WTC11 (cell line): ENCODE data around the gene TMEM72. TPM values are rescaled to one million over a fixed set of nuclear protein-coding genes. Genes with fewer than 3 reads are reported as not detected.

ENCODE experiments used
- ATAC-seq: fragments of 200-7000 bp; cut with Tn5 transposase; 2 replicates; pipeline ENCODE4 v1.10.0; 2021; ENCODE audit warnings: mild to moderate bottlenecking, moderate library complexity
- CTCF ChIA-PET: fragments of 300-600 bp; sonication (Branson Sonifier 250); formaldehyde crosslinking; loops from one replicate; lab custom pipeline; 2021; ENCODE audit warnings: antibody characterized with exemption; lab: Charles Lee
- POLR2A ChIA-PET: fragments of 350-600 bp; sonication (Branson Sonifier 250); formaldehyde crosslinking; loops from one replicate; lab custom pipeline; 2021; ENCODE audit warnings: antibody characterized with exemption; lab: Charles Lee
- DNase-seq: peaks from one replicate; pipeline ENCODE4 v3.0.0; 2021; ENCODE audit warnings: low spot score
- H3K27ac Mint-ChIP-seq: 2 replicates; pipeline ENCODE4 v1.8.0; 2021; ENCODE audit warnings: mixed read lengths
- H3K27me3 Mint-ChIP-seq: 2 replicates; pipeline ENCODE4 v1.8.0; 2021; ENCODE audit warnings: low read depth, mild to moderate bottlenecking, moderate library complexity, mixed read lengths
- H3K36me3 Mint-ChIP-seq: 2 replicates; pipeline ENCODE4 v1.8.0; 2021; ENCODE audit warnings: mixed read lengths
- H3K4me1 Mint-ChIP-seq: 2 replicates; pipeline ENCODE4 v1.8.0; 2022; ENCODE audit warnings: mixed read lengths
- H3K4me3 Mint-ChIP-seq: 2 replicates; pipeline ENCODE4 v1.8.0; 2021; ENCODE audit warnings: mild to moderate bottlenecking, moderate library complexity, mixed read lengths
- H3K9me3 Mint-ChIP-seq: 2 replicates; pipeline ENCODE4 v1.8.0; 2021; ENCODE audit warnings: mixed read lengths
- AR ChIP-seq: fragments of 250-450 bp; sonication (Bioruptor Pico); IDR thresholded peaks from 2 replicates; pipeline ENCODE4 v1.9.0; 2021; ENCODE audit warnings: mild to moderate bottlenecking
- ATF2 ChIP-seq: sonication (generic); formaldehyde crosslinking; IDR thresholded peaks from 2 replicates; pipeline ENCODE4 v1.8.1; 2022; ENCODE audit warnings: low read depth, missing genetic modification reagents, borderline replicate concordance
- ATF6 ChIP-seq: sonication (generic); formaldehyde crosslinking; IDR thresholded peaks from 2 replicates; pipeline ENCODE4 v1.8.1; 2023; ENCODE audit warnings: mild to moderate bottlenecking, missing genetic modification reagents
- CREB1 ChIP-seq: sonication (generic); formaldehyde crosslinking; IDR thresholded peaks from 2 replicates; pipeline ENCODE4 v1.8.0; 2023; ENCODE audit warnings: mild to moderate bottlenecking, missing genetic modification reagents
- CTCF ChIP-seq: fragments of 200-600 bp; IDR thresholded peaks from 2 replicates; pipeline ENCODE4 v1.8.0; 2022; ENCODE audit warnings: antibody characterized with exemption
- ELF4 ChIP-seq: sonication (generic); formaldehyde crosslinking; IDR thresholded peaks from 2 replicates; pipeline ENCODE4 v1.8.1; 2022; ENCODE audit warnings: low read depth, mild to moderate bottlenecking, moderate library complexity, missing genetic modification reagents
- GABPB1 ChIP-seq: sonication (generic); formaldehyde crosslinking; IDR thresholded peaks from 2 replicates; pipeline ENCODE4 v1.8.1; 2023; ENCODE audit warnings: mild to moderate bottlenecking, missing genetic modification reagents
- GTF2I ChIP-seq: fragments of 250-450 bp; sonication (Bioruptor Pico); conservative IDR thresholded peaks from 2 replicates; pipeline ENCODE4 v1.4.0; 2021; ENCODE audit warnings: mild to moderate bottlenecking
- HMGA2 ChIP-seq: fragments of 250-450 bp; sonication (Bioruptor Pico); IDR thresholded peaks from 2 replicates; pipeline ENCODE4 v1.4.0; 2021; ENCODE audit warnings: mild to moderate bottlenecking, moderate library complexity
- IRF2 ChIP-seq: sonication (generic); formaldehyde crosslinking; IDR thresholded peaks from 2 replicates; pipeline ENCODE4 v1.8.0; 2022; ENCODE audit warnings: low read depth, missing genetic modification reagents, borderline replicate concordance
- NFYB ChIP-seq: sonication (generic); formaldehyde crosslinking; conservative IDR thresholded peaks from 2 replicates; pipeline ENCODE4 v1.8.0; 2022; ENCODE audit warnings: low read depth, missing genetic modification reagents
- PREB ChIP-seq: sonication (generic); formaldehyde crosslinking; IDR thresholded peaks from 2 replicates; pipeline ENCODE4 v1.8.1; 2022; ENCODE audit warnings: mild to moderate bottlenecking, missing genetic modification reagents, moderate library complexity, borderline replicate concordance
- PRRX2 ChIP-seq: fragments of 250-450 bp; sonication (Bioruptor Pico); IDR thresholded peaks from 2 replicates; pipeline ENCODE4 v1.8.0; 2021; ENCODE audit warnings: mild to moderate bottlenecking
- SMAD4 ChIP-seq: sonication (generic); formaldehyde crosslinking; IDR thresholded peaks from 2 replicates; pipeline ENCODE4 v1.8.0; 2022; ENCODE audit warnings: mild to moderate bottlenecking, missing genetic modification reagents
- SOX15 ChIP-seq: fragments of 250-450 bp; sonication (Bioruptor Pico); IDR thresholded peaks from 2 replicates; pipeline ENCODE4 v1.9.0; 2021; ENCODE audit warnings: mild to moderate bottlenecking
- ZBTB43 ChIP-seq: sonication (generic); formaldehyde crosslinking; IDR thresholded peaks from 2 replicates; pipeline ENCODE4 v1.8.1; 2023; ENCODE audit warnings: mild to moderate bottlenecking, missing genetic modification reagents
- ZNF423 ChIP-seq: fragments of 250-450 bp; sonication (Bioruptor Pico); IDR thresholded peaks from 2 replicates; pipeline ENCODE4 v2.1.2; 2022; ENCODE audit warnings: mild to moderate bottlenecking, moderate library complexity
- total RNA-seq: library from RNA; stranded (reverse); gene quantifications from 3 replicates; pipeline ENCODE4 v1.2.3, GENCODE V29; 2021

The TMEM72 gene
- total RNA-seq, 1 experiment from 2014 or later: not detected

GRCh38 chr10:44970812-44971395 lies 59.8 kb downstream of the TMEM72 start (continued):
- TF ChIP-seq AR (CRISPR knock-in tag): no peak
- TF ChIP-seq PREB (CRISPR knock-in tag): no peak

GRCh38 chr10:44971434-44971833 lies 60.3 kb downstream of the TMEM72 start:
- H3K27me3 Mint-ChIP-seq: peaks cover 5% of the 10 kb centered on the region; the same call in 1 of the 2 replicates
- H3K36me3 Mint-ChIP-seq: peaks cover 28% of the 10 kb centered on the region
- no peak overlapping the region for H3K27ac Mint-ChIP-seq
- no peak overlapping the region for H3K4me3 Mint-ChIP-seq
- no peak for DNase-seq
- CTCF ChIA-PET: no interaction called here
- no peak for ATAC-seq
- POLR2A ChIA-PET: no interaction called here
- no peak for TF ChIP-seq CTCF
- no peak for TF ChIP-seq AR (CRISPR knock-in tag)
- no peak for TF ChIP-seq IRF2 (CRISPR knock-in tag)
- no peak for TF ChIP-seq NFYB (CRISPR knock-in tag)
- TF ChIP-seq HMGA2: no peak
- TF ChIP-seq ELF4: no peak
- no peak for TF ChIP-seq SMAD4 (CRISPR knock-in tag)
- TF ChIP-seq ZBTB43 (CRISPR knock-in tag): no peak
- no peak for TF ChIP-seq GABPB1 (CRISPR knock-in tag)
- TF ChIP-seq PREB (CRISPR knock-in tag): no peak
- TF ChIP-seq ATF6 (CRISPR knock-in tag): no peak
- no peak for TF ChIP-seq SOX15 (CRISPR knock-in tag)
- no peak for TF ChIP-seq ATF2 (CRISPR knock-in tag)
- no peak for TF ChIP-seq GTF2I (CRISPR knock-in tag)
- no peak for TF ChIP-seq PRRX2
- no peak for TF ChIP-seq CREB1 (CRISPR knock-in tag)
- TF ChIP-seq ZNF423: no peak
- peaks cover 53% of the 10 kb centered on the region for H3K4me1 Mint-ChIP-seq
- H3K9me3 Mint-ChIP-seq: no peaks in the 10 kb centered on the region
